ENCODE results near the gene CFAP161.

GRCh38 chr15:81095690-81096365, 38.2 kb upstream of the CFAP161 start:
- TF ChIP-seq MXI1 (IDR thresholded peaks at IDR 0.05; ENCODE audit: low read depth, low read length) (no peak), CTCF (IDR thresholded peaks at IDR 0.05) (no peak), FOXJ3 (CRISPR knock-in tag; IDR thresholded peaks at IDR 0.05) (no peak), POLR2AphosphoS5 (IDR thresholded peaks at IDR 0.05; ENCODE audit: low read depth, low read length) (no peak), TAF1 (IDR thresholded peaks at IDR 0.05; ENCODE audit: borderline replicate concordance, low read depth, low read length) (no peak), CHD2 (IDR thresholded peaks at IDR 0.05; ENCODE audit: low read length, partially characterized antibody) (no peak)

Data from SK-N-SH (cell line).